Measurements from ENCODE around the gene CORIN.

Gene CORIN

GRCh38 chr4:47855350-47855749 lies 17.5 kb upstream of the CORIN start:
- TF ChIP-seq, protein P1, sequence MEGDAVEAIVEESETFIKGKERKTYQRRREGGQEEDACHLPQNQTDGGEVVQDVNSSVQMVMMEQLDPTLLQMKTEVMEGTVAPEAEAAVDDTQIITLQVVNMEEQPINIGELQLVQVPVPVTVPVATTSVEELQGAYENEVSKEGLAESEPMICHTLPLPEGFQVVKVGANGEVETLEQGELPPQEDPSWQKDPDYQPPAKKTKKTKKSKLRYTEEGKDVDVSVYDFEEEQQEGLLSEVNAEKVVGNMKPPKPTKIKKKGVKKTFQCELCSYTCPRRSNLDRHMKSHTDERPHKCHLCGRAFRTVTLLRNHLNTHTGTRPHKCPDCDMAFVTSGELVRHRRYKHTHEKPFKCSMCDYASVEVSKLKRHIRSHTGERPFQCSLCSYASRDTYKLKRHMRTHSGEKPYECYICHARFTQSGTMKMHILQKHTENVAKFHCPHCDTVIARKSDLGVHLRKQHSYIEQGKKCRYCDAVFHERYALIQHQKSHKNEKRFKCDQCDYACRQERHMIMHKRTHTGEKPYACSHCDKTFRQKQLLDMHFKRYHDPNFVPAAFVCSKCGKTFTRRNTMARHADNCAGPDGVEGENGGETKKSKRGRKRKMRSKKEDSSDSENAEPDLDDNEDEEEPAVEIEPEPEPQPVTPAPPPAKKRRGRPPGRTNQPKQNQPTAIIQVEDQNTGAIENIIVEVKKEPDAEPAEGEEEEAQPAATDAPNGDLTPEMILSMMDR (IDR thresholded peaks at IDR 0.05; ENCODE audit: control extremely low read depth, extremely low read depth, low read depth, missing control alignments), result no peak
- CTCF ChIA-PET, result interaction anchor here (0.7 kb wide), 1 partner anchor 19 kb away, joined by 4 read pairs; no protein-coding TSS in a partner anchor
- POLR2A ChIA-PET, result no interaction called here
- DNase-seq (ENCODE audit: extremely low spot score), result no peak

- TF ChIP-seq, protein P1 (IDR thresholded peaks at IDR 0.05; ENCODE audit: control extremely low read depth, extremely low read depth, low read depth, missing control alignments), result no peak
- ChIA-PET POLR2A (no interaction called here), CTCF (interaction anchor here (0.7 to 3.4 kb wide), 5 partner anchors 10 to 257 kb away, joined by 3 to 20 read pairs (median 3); partner anchors contain the start of gene CORIN)
- DNase-seq (ENCODE audit: extremely low spot score), result no peak
These were observed 14.3 kb upstream of the CORIN start for GRCh38 chr4:47852136-47852535.

DNA sequence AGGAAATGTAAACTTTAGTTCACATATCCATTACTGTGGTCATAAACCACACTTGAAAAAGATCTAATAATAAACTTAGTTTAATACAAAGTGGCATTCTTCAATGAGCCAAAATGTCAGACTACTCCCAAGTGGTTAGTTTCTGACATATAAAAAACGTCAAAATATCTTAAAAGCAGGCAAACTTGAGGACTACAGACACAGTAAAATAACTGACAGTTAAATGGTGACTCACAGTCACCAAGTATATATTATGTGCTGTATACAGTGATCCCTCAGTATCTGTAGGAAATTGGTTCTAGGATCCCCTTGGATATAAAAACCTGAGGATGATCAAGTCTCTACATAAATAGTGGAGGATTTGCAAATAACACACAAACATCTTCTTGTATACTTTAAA lies 11.6 kb upstream of the CORIN start:
- ChIA-PET POLR2A (no interaction called here), CTCF (interaction anchor here (1.9 kb wide), 1 partner anchor 13 kb away, joined by 5 read pairs; no protein-coding TSS in a partner anchor)
- no peak for DNase-seq (ENCODE audit: extremely low spot score)
- TF ChIP-seq, protein P1 (IDR thresholded peaks at IDR 0.05; ENCODE audit: control extremely low read depth, extremely low read depth, low read depth, missing control alignments), result no peak

- DNase-seq (ENCODE audit: extremely low spot score), result no peak
- TF ChIP-seq, protein P1 (IDR thresholded peaks at IDR 0.05; ENCODE audit: control extremely low read depth, extremely low read depth, low read depth, missing control alignments), result no peak
- ChIA-PET POLR2A (no interaction called here), CTCF (interaction anchor here (1.4 to 1.9 kb wide), 3 partner anchors 11 to 34 kb away, joined by 3 to 5 read pairs (median 5); no protein-coding TSS in a partner anchor)
These were observed 10.2 kb upstream of the CORIN start for GRCh38 chr4:47848041-47848440.

- ChIA-PET CTCF (interaction anchor here (1.3 to 2.5 kb wide), 3 partner anchors 9 to 141 kb away, joined by 3 to 6 read pairs (median 5); no protein-coding TSS in a partner anchor), POLR2A (no interaction called here)
- no peak for DNase-seq (ENCODE audit: extremely low spot score)
- TF ChIP-seq, protein P1 (IDR thresholded peaks at IDR 0.05; ENCODE audit: control extremely low read depth, extremely low read depth, low read depth, missing control alignments), result no peak
These were observed 5.1 kb upstream of the CORIN start for GRCh38 chr4:47842985-47843384.

DNA sequence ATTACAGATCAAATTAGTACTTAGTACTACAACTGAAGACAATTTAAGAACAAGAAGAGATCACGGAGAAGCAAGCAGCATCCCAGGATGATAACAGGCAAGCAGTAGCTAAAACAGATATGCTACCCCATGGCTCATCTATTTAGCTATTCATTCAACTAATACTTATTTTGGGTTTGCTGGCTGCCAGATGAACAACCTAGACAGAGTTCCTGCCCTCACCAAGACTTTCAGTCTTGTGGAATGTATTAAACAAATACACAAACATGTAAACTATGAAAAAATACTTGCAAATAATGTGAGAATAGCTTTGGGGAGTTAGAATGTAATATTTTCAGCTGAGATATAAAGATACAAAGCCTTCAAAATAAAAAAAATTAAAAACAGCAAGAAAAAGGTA lies 2.4 kb upstream of the CORIN start:
- POLR2A ChIA-PET, result no interaction called here
- no peak for DNase-seq (ENCODE audit: extremely low spot score)
- CTCF ChIA-PET, result interaction anchor here (1.0 to 3.5 kb wide), 13 partner anchors 9 to 172 kb away, joined by 3 to 20 read pairs (median 3); no protein-coding TSS in a partner anchor
- TF ChIP-seq, protein P1 (IDR thresholded peaks at IDR 0.05; ENCODE audit: control extremely low read depth, extremely low read depth, low read depth, missing control alignments), result no peak
